LHCN-M2 (cell line): ENCODE measurements around the gene IL31. TPM values are rescaled to one million over a fixed set of nuclear protein-coding genes. Genes with fewer than 3 reads are reported as not detected.
"Not testable (repeated sequence)": the region's sequence is repeated elsewhere in the genome, so short reads cannot be mapped to it uniquely, and the experiment has no call there.

Experiments
- DNase-seq: peaks from one replicate; pipeline ENCODE4 v3.0.0-alpha.2; 2012; ENCODE audit warnings: low read depth
- total RNA-seq: library from RNA; depleted of rRNA; stranded (reverse); fragments of >200 nt; gene quantifications from 2 replicates; pipeline ENCODE4 v1.2.3, GENCODE V29; 2014

The IL31 gene
- total RNA-seq, 1 experiment from 2014 or later: not detected

DNA sequence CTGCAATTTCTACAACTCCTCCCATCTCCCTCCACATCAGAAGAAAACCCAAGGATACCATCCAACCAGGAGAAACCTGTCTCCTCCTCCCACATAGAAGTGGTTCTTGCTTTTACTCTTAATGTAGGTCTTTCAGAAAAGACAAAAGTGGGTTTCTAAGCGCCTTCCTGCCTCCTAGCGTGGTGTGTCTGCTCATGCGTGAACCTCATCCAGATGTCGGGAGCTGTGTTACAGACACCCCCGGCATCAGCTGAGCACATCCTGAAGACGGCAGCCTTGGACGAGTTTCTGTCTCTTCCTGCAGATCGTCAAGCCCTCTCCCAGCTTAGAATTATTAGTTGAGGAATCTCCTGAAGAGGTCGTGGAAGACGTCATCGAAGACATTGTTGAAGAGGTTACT lies 18.4 kb upstream of the IL31 start:
- DNase-seq: no peak

DNA sequence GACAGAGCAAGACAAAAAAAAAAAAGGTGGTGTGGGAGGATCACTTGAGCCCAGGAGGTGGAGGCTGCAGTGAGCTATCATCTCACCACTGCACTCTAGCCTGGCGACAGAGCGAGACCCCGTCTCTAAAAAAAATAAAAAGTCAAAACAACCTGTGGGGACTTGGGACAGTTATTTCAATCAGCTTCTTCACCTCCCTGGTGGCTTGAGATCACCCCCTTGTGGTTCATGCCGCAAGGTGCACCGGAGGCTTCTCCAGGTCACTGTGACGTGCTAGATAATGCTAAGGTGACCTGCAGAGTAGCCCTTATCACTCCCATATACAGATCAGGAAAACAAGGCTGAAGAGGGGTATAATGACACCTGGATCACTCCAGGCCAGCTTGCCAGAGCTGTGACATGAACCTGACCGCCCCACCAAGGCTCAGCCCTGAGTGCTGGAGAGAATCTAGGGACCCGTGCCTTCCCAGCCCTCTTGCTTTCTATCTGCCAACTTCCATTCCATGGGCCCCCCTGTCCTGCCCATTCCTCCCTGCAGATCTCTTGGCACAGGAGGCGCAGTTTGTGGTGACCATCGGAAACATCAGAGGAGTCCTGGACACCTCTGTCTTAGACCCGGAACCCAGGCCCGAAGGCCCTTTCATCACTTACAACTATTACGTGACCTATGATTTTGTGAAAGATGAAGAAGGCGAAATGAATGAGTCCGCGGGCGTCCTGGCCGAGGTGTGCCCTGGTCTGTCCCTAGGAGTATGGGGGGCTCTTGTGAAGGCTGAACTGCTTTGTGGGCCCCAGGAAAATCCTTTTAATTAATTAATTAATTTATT lies 17.0 kb upstream of the IL31 start:
- DNase-seq: peak; percentile 35

GRCh38 chr12:122189626-122190475 lies 15.8 kb upstream of the IL31 start:
- no peak for DNase-seq

DNA sequence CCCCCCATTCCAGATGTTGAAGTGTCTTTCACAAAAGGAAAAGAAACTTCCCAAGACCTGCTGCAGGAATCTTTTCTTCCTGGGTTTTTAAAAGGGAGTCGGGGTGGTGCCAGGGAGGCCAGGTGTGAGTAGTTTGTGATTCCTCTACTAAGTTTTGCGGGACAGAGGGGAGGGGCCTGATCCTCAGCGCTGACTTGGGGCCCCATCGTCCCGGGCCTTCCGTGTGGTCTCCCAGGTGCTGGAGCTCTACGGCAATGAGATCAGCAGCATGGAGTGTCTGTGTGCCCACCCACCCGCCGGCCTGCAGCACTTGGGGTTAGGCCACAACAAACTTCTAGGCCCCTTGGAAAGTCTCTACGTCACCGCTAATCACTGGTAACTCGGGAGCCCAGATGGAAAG lies 13.4 kb upstream of the IL31 start:
- no peak for DNase-seq

DNA sequence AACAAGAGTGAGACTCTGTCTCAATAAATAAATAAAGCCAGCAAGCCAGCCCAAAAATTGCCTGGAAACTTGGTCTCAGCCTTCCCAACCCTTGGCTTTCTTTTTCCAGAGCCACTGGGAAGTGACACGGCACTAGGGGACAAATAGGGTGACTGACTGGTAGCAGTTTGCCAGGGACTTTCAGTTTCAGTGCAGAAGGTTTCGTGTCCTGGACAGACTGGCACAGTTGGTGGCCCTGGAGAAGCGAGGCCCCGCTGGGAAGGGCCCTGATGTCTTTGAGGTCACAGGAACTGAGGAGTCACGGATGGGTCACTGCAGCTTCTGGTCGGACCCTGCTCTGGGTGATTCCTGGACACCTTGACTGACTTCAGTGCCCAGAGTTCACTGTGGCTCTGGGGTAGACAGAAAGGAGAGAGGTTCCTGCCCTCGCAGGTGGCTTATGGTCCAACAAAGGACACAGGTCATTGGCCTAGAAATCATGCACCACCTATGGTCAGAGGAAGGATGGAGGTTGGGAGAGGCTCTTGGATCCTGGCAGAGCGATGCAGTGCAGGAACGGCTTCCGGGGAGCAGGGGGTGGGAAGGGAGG lies 11.6 kb upstream of the IL31 start:
- no peak for DNase-seq

GRCh38 chr12:122185079-122185478 lies 11.1 kb upstream of the IL31 start:
- DNase-seq: no peak

DNA sequence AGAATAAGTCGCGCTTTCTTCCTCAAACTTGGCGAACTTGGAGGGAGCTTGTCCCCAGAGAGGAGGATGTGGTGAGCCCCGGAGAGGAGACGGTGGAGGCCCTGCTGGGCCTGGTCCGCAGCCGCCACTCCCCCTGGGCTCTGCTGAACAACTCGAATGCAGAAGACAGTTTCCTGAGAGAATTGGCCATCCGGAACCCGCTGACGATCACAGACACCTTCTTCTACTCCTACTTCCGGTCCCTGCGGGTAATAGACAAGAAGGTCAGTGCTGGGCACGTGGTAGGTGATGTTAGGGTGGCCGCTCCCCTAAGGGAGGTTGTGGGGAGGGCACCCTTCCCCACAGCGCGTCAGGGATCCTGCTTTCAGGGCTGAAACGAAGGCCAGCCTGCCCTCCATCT lies 10.5 kb upstream of the IL31 start:
- no peak for DNase-seq

DNA sequence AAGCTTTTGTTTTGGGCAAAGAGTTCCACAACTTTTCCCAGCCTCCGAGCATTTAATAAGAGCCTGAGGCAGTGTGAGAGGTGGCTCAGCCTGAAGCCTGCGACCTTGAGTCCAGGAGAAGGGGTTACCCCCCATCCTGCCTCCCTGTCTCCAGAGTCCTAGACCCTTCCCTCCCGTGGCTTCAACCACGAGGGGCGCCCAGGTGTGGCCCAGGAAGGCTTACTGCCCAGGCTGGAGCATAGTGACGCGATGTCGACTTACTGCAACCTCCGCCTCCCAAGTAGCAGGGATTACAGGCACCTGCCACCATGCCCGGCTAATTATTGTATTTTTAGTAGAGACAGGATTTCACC lies 9.5 kb upstream of the IL31 start:
- no peak for DNase-seq

- peak; percentile 17 for DNase-seq
Observed at GRCh38 chr12:122182887-122183587, 9.0 kb upstream of the IL31 start, which contains the start of gene LRRC43. Gene LRRC43, plus strand, starts transcription at chr12:122183123. Its CDS starts 22 bp downstream, at chr12:122183145.

DNA sequence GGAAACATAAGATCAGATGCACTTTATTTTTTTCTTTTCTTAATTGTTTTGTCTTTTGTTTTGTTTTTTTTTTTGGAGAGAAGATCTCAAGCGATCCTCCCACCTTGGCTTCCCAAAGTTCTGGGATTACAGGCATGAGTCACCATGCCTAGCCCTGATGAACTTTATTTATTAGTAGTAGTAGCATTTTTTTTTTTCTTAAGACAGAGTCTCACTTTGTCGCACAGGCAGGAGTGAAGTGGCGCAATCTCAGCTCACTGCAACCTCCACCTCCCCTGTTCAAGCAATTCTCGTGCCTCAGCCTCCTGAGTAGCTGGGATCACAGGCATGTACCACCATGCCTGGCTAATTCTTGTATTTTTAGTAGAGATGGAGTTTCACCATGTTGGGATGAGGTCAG lies 2.5 kb upstream of the IL31 start:
- DNase-seq: not testable (repeated sequence)

GRCh38 chr12:122172262-122172939 lies 1.6 kb downstream of the IL31 start:
- DNase-seq: no peak

- DNase-seq: no peak
Observed at GRCh38 chr12:122171399-122171798, 2.6 kb downstream of the IL31 start.

- no peak for DNase-seq
Observed at GRCh38 chr12:122168492-122168891, 5.5 kb downstream of the IL31 start.

- DNase-seq: no peak
Observed at GRCh38 chr12:122167356-122167925, 6.6 kb downstream of the IL31 start.

GRCh38 chr12:122166422-122167349 lies 7.3 kb downstream of the IL31 start:
- no peak for DNase-seq

DNA sequence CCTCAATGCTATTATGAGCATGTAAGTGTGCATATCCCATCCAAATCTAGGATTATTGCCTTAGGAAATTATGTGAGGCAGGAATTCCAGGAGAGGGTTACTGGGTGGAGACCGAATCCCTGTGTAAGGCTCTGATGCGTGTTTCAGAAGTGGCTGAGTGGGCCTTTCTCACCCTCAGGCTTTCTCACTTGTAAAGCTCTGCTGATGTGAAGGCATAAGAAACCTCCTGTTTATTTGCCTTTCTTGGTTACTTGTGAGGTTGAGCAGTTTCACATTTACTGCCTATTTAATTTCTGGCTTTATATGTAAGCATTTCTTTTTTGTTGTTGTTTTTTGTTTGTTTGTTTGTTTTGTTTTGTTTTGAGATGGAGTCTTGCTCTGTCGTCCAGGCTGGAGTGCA lies 11.0 kb downstream of the IL31 start:
- no peak for DNase-seq

DNA sequence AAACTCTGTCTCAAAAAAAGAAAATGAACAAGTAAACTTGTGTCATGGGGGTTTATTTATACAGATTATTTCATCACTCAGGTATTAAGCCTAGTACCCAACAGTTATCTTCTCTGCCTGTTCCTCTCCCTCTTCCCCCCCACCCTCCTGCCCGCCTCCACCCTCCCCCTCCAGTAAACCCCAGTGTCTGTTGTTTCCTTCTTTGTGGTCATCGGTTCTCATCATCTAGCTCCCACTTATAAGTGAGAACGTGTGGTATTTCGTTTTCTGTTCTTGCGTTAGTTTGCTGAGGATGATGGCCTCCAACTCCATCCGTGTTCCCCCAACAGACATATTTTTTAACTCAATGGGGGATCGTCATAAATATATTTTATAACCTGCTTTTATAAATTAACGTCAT lies 12.3 kb downstream of the IL31 start:
- no peak for DNase-seq

DNA sequence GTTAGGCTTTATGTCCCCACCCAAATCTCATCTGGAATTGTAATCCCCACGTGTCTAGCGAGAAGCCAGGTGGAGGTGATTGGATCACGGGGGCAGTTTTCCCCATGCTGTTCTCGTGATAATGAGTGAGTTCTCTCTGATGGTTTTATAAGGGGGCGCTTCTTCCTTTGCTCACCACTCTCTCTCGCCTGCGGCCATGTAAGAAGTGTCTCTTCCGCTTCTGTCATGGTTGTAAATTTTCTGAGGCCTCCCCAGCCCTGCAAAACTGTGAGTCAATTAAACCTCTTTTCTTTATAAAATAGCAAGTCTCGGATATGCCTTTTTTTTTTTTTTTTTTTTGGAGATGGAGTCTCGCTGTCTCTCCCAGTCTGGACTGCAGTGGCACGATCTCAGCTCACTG lies 13.3 kb downstream of the IL31 start:
- no peak for DNase-seq

DNA sequence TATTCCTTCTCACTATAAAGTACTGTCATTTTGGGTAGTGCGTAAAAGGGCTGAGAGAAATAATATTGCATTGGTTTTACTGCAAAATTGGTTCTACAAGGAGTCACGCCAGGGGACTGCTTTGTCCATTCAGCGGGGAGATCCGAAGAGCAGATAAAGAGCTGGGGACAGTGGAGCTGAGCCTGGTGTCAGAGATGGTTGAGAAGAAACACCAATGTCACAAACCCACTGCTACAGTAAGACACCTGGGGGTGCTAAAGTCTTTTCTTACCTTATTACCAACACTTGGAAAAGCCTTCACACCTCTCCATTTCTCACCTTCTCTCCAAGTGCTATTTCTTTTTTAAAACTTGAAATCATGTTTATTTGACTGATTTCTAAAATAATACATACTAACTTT lies 14.1 kb downstream of the IL31 start:
- DNase-seq: no peak
